ENCODE results near the gene SRRM4.

SRRM4 gene

GRCh38 chr12:119149270-119149669 is 167.9 kb downstream of the SRRM4 start:
- DNase-seq (ENCODE audit: insufficient read length, low spot score) (no peak), FAIRE-seq (no peak)
- no peak for TF ChIP-seq CTCF (IDR thresholded peaks at IDR 0.05; ENCODE audit: insufficient read depth, missing control alignments)

GRCh38 chr12:119151445-119152026 is 170.2 kb downstream of the SRRM4 start:
- no peak for TF ChIP-seq CTCF (IDR thresholded peaks at IDR 0.05; ENCODE audit: insufficient read depth, missing control alignments)
- no peak for DNase-seq (ENCODE audit: insufficient read length, low spot score)
- no peak for FAIRE-seq

- TF ChIP-seq CTCF (IDR thresholded peaks at IDR 0.05; ENCODE audit: insufficient read depth, missing control alignments) = no peak
- FAIRE-seq (no peak), DNase-seq (ENCODE audit: insufficient read length, low spot score) (no peak)
These were observed 172.4 kb downstream of the SRRM4 start for GRCh38 chr12:119153477-119154434.

GRCh38 chr12:119154435-119154818 is 173.1 kb downstream of the SRRM4 start:
- TF ChIP-seq CTCF (IDR thresholded peaks at IDR 0.05; ENCODE audit: insufficient read depth, missing control alignments) = no peak
- DNase-seq (ENCODE audit: insufficient read length, low spot score) = no peak
- no peak for FAIRE-seq

- DNase-seq (ENCODE audit: insufficient read length, low spot score) = no peak
- TF ChIP-seq CTCF (IDR thresholded peaks at IDR 0.05; ENCODE audit: insufficient read depth, missing control alignments) = peak; percentile 53
- no peak for FAIRE-seq
These were observed 175.2 kb downstream of the SRRM4 start for GRCh38 chr12:119156401-119157044.

GRCh38 chr12:119157528-119157927 is 176.2 kb downstream of the SRRM4 start:
- FAIRE-seq (no peak), DNase-seq (ENCODE audit: insufficient read length, low spot score) (no peak)
- TF ChIP-seq CTCF (IDR thresholded peaks at IDR 0.05; ENCODE audit: insufficient read depth, missing control alignments) = no peak

All from D721Med (cell line).